ENCODE measurements around the gene ELFN2.

DNA sequence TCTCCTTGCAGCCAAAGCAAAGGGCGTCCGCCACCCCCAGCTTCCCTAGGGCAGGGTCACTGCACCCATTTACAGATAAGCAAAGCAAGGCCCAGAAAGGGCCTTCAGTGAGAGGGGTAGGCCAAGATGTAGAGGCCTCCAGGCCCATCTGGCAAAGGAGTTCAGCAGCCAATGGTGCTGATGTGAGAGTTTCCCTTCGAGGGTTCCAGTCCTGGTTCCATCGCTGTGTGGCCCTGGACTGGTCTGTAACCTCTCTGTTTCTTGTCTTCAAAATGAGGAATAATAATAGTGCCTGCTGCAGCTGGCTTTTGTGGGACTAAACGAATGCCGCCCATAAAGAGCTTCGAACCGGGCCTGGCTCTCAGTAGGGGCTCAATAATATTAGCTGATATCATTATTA, 4.0 kb downstream of the ELFN2 start:
- TF ChIP-seq CTCF (IDR thresholded peaks at IDR 0.05; ENCODE audit: low read depth, low read length, missing input control), result no peak
- no peak for TF ChIP-seq RAD21 (IDR thresholded peaks at IDR 0.05)
- no peak for TF ChIP-seq REST (IDR thresholded peaks at IDR 0.05)
- TF ChIP-seq YY1 (IDR thresholded peaks at IDR 0.05), result no peak
- no peak for TF ChIP-seq JUND (IDR thresholded peaks at IDR 0.05)
- TF ChIP-seq HNF4G (IDR thresholded peaks at IDR 0.05), result no peak
- TF ChIP-seq GABPA (IDR thresholded peaks at IDR 0.05 in 1 of 2, conservative IDR thresholded peaks at IDR 0.05 in 1 of 2), result no peak
- no peak for TF ChIP-seq FOXA2 (IDR thresholded peaks at IDR 0.05)
- no peak for TF ChIP-seq ATF3 (IDR thresholded peaks at IDR 0.05)
- TF ChIP-seq EGR1 (IDR thresholded peaks at IDR 0.05; ENCODE audit: low read depth in 2 of 2), result no peak
- TF ChIP-seq TAF1 (conservative IDR thresholded peaks at IDR 0.05), result no peak
- TF ChIP-seq, protein P1, sequence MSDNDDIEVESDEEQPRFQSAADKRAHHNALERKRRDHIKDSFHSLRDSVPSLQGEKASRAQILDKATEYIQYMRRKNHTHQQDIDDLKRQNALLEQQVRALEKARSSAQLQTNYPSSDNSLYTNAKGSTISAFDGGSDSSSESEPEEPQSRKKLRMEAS (IDR thresholded peaks at IDR 0.05), result no peak

Data from liver (tissue), 3 donors.